SW480 (cell line): Measurements from ENCODE around the gene UBC.
"Not testable (repeated sequence)": the region's sequence is repeated elsewhere in the genome, so short reads cannot be mapped to it uniquely, and the experiment has no call there.

ENCODE experiments used
- DNase-seq: peaks from one replicate; pipeline ENCODE4 v3.0.0-alpha.2; 2016; ENCODE audit warnings: low spot score

UBC gene

GRCh38 chr12:124930586-124930985 lies 16.1 kb upstream of the UBC start:
- DNase-seq, result no peak

GRCh38 chr12:124929649-124930419 lies 15.4 kb upstream of the UBC start:
- no peak for DNase-seq

GRCh38 chr12:124928912-124929530 lies 14.6 kb upstream of the UBC start:
- no peak for DNase-seq

- DNase-seq, result peak; percentile 98
Observed at GRCh38 chr12:124928095-124928911, 13.9 kb upstream of the UBC start.

GRCh38 chr12:124927201-124928094 lies 13.0 kb upstream of the UBC start:
- DNase-seq, result peak; percentile 90

GRCh38 chr12:124925782-124926181 lies 11.3 kb upstream of the UBC start:
- not testable (repeated sequence) for DNase-seq

- DNase-seq, result no peak
Observed at GRCh38 chr12:124925117-124925516, 10.7 kb upstream of the UBC start.

- DNase-seq, result no peak
Observed at GRCh38 chr12:124923905-124924734, 9.7 kb upstream of the UBC start.

GRCh38 chr12:124921200-124922031 lies 7.0 kb upstream of the UBC start:
- peak; percentile 73 for DNase-seq

- DNase-seq, result no peak
Observed at GRCh38 chr12:124920353-124920935, 6.0 kb upstream of the UBC start.

- no peak for DNase-seq
Observed at GRCh38 chr12:124919521-124920352, 5.3 kb upstream of the UBC start.

GRCh38 chr12:124918622-124918988 lies 4.2 kb upstream of the UBC start:
- not testable (repeated sequence) for DNase-seq

GRCh38 chr12:124917841-124918621 lies 3.6 kb upstream of the UBC start:
- DNase-seq, result peak; percentile 63

GRCh38 chr12:124917135-124917840 lies 2.8 kb upstream of the UBC start:
- peak; percentile 99 for DNase-seq

GRCh38 chr12:124916374-124917134 lies 2.1 kb upstream of the UBC start:
- DNase-seq, result peak; percentile 94
